A673 (cell line): Measurements from ENCODE around the gene FAM110D.

Experiments
- EZH2 ChIP-seq: fragments of 200-600 bp; sonication (generic); IDR thresholded peaks from 2 replicates; pipeline ENCODE4 v1.6.1; 2017; ENCODE audit warnings: borderline replicate concordance, low read depth, mild to moderate bottlenecking, mixed read lengths, antibody characterized with exemption, low read length; ENCODE audit not compliant: poor library complexity, severe bottlenecking
- TF ChIP-seq, protein P1 (sequence below): fragments of 300-800, 200-600 bp; sonication (generic); conservative IDR thresholded peaks from 2 replicates; pipeline ENCODE4 v1.5.1; 2017; ENCODE audit warnings: low read depth, mild to moderate bottlenecking, antibody characterized with exemption, low read length, moderate library complexity, mixed read lengths

DNA sequence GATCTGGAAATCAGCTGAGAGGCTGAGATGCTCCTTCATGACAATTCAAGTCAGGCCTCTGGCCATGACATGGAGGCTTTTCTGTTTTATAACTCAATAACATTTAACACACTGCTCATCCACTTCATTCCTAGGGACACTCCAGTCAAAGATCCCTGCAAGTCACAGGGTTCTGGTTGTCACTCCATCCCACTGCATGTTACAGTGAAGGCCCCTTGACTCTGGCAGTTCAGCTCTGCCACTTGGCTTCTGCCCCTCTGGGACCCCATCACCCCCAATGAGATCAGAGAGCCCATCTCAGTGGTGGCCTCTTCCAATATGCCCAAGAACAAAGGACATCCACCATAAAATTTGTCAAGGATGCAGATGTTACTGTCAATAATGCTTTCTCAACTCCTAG lies 10.0 kb upstream of the FAM110D start:
- TF ChIP-seq, protein P1, sequence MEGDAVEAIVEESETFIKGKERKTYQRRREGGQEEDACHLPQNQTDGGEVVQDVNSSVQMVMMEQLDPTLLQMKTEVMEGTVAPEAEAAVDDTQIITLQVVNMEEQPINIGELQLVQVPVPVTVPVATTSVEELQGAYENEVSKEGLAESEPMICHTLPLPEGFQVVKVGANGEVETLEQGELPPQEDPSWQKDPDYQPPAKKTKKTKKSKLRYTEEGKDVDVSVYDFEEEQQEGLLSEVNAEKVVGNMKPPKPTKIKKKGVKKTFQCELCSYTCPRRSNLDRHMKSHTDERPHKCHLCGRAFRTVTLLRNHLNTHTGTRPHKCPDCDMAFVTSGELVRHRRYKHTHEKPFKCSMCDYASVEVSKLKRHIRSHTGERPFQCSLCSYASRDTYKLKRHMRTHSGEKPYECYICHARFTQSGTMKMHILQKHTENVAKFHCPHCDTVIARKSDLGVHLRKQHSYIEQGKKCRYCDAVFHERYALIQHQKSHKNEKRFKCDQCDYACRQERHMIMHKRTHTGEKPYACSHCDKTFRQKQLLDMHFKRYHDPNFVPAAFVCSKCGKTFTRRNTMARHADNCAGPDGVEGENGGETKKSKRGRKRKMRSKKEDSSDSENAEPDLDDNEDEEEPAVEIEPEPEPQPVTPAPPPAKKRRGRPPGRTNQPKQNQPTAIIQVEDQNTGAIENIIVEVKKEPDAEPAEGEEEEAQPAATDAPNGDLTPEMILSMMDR = no peak
- no peak for TF ChIP-seq EZH2
